Right lobe of liver (tissue), 6 donors: ENCODE results near the gene ASAP2. TPM values are rescaled to one million over a fixed set of nuclear protein-coding genes. Genes with fewer than 3 reads are reported as not detected.

Experiments used
- ATAC-seq, 4 donors: fragments of 200-7000 bp; cut with Tn5 transposase; one replicate each; pipeline ENCODE4 v1.9.1; 2020; ENCODE audit warnings: mild to moderate bottlenecking in 4 of 4, moderate library complexity in 4 of 4
- DNase-seq, 3 donors: peaks; one replicate each; pipeline ENCODE4 v3.0.0-alpha.2; 2020
- H3K27ac ChIP-seq, 3 donors: fragments of 200-600 bp; one replicate each; pipeline ENCODE4 v1.8.0; 2022
- H3K27me3 ChIP-seq, 2 donors: fragments of 200-600 bp; one replicate each; pipeline ENCODE4 v1.8.0; 2022
- H3K36me3 ChIP-seq, 4 donors: fragments of 200-600 bp; sonication (generic) in 1 of 4; one replicate each; pipeline versions ENCODE4 v1.5.1 to v1.8.0; 2017 to 2022; ENCODE audit warnings: control low read depth in 1 of 4
- H3K4me1 ChIP-seq, 4 donors: fragments of 200-600 bp; sonication (generic) in 1 of 4; one replicate each; pipeline versions ENCODE4 v1.5.1 to v1.8.0; 2017 to 2022; ENCODE audit warnings: control low read depth in 1 of 4
- H3K4me3 ChIP-seq, 3 donors: fragments of 200-600 bp; one replicate each; pipeline ENCODE4 v1.8.0; 2022
- H3K9me3 ChIP-seq, 4 donors: fragments of 200-600 bp; sonication (generic) in 1 of 4; one replicate each; pipeline versions ENCODE4 v1.5.1 to v1.8.0; 2017 to 2022; ENCODE audit warnings: control low read depth in 1 of 4
- POLR2A ChIP-seq: fragments of 450-650 bp; IDR thresholded peaks from one replicate; pipeline ENCODE4 v1.6.1; 2017; ENCODE audit warnings: antibody characterized with exemption, mild to moderate bottlenecking
- WGBS: methylation state at CpG from one replicate; pipeline ENCODE4 v1.1.6; 2018; ENCODE audit warnings: low coverage, low lambda C conversion rate; ENCODE audit not compliant: insufficient coverage; ENCODE audit errors: missing lambda C conversion rate; 5-methylcytosine and 5-hydroxymethylcytosine counted together
- intact Hi-C, 2 donors: fragments of 100-400 bp; cut with DNase I; formaldehyde crosslinking; loops; one replicate each; pipeline versions ENCODE4 v1.11.2 to v1.14.1; 2022
- total RNA-seq, 6 experiments: library from RNA; depleted of rRNA in 2 of 6; stranded (reverse); fragments of >200 nt in 2 of 6; fragmentation: NEBNext Ultra II Directional in 3 of 6; extraction: Animal tissue kit (Norgen Biotek cat#: 25700) in 3 of 6; gene quantifications; one replicate each; pipeline versions ENCODE4 v1.1.0 to v1.2.4, GENCODE V29; 2016 to 2023
- TF ChIP-seq, protein P1 (sequence below), 4 donors: fragments of 200-600 bp in 3 of 4; fragments of 450-650 bp in 1 of 4; IDR thresholded peaks; one replicate each; pipeline versions ENCODE4 v1.5.1 to v1.8.0; 2016 to 2022; ENCODE audit warnings: antibody characterized with exemption in 4 of 4, mild to moderate bottlenecking in 2 of 4
- donor health status: DM: no; HTN: yes; CAD: no.
- donor health status: DM: no; HTN: no; CAD: no.
- donor health status: DM: no; HTN: no; CAD: no.
- donor health status: DM: no; HTN: yes; CAD: no.
- donor health status: DM: no; HTN: yes; CAD: no.

Gene ASAP2
- total RNA-seq, 6 experiments from 2014 or later, result 2.4 to 5.2 (median 3.9) TPM

GRCh38 chr2:9441556-9441955, 234.9 kb downstream of the ASAP2 start:
- H3K27me3 ChIP-seq, result no peaks in the 10 kb centered on the region
- H3K27ac ChIP-seq, result no peak overlapping the region
- H3K9me3 ChIP-seq, result no peaks in the 10 kb centered on the region
- TF ChIP-seq, protein P1, sequence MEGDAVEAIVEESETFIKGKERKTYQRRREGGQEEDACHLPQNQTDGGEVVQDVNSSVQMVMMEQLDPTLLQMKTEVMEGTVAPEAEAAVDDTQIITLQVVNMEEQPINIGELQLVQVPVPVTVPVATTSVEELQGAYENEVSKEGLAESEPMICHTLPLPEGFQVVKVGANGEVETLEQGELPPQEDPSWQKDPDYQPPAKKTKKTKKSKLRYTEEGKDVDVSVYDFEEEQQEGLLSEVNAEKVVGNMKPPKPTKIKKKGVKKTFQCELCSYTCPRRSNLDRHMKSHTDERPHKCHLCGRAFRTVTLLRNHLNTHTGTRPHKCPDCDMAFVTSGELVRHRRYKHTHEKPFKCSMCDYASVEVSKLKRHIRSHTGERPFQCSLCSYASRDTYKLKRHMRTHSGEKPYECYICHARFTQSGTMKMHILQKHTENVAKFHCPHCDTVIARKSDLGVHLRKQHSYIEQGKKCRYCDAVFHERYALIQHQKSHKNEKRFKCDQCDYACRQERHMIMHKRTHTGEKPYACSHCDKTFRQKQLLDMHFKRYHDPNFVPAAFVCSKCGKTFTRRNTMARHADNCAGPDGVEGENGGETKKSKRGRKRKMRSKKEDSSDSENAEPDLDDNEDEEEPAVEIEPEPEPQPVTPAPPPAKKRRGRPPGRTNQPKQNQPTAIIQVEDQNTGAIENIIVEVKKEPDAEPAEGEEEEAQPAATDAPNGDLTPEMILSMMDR (IDR thresholded peaks at IDR 0.05), result no peak
- TF ChIP-seq POLR2A, result no peak
- H3K4me1 ChIP-seq, result no peaks in the 10 kb centered on the region
- DNase-seq (no peak), ATAC-seq (no peak)
- intact Hi-C loops, result no loop called here
- peaks cover 0 to 84% (median 17%) of the 10 kb centered on the region in 4 donors for H3K36me3 ChIP-seq
- 52% methylated on average over 3 of the region's 3 CpGs for WGBS
- no peak overlapping the region for H3K4me3 ChIP-seq

GRCh38 chr2:9443526-9443925, 236.9 kb downstream of the ASAP2 start:
- peaks cover 0 to 66% (median 14%) of the 10 kb centered on the region in 4 donors for H3K36me3 ChIP-seq
- TF ChIP-seq POLR2A, result no peak
- TF ChIP-seq, protein P1 (IDR thresholded peaks at IDR 0.05), result no peak
- 79% methylated on average over 4 of the region's 5 CpGs for WGBS
- no peak overlapping the region for H3K27ac ChIP-seq
- no peaks in the 10 kb centered on the region for H3K9me3 ChIP-seq
- H3K4me1 ChIP-seq, result no peaks in the 10 kb centered on the region
- H3K27me3 ChIP-seq, result no peaks in the 10 kb centered on the region
- DNase-seq (no peak), ATAC-seq (no peak)
- intact Hi-C loops, result no loop called here
- H3K4me3 ChIP-seq, result no peak overlapping the region

DNA sequence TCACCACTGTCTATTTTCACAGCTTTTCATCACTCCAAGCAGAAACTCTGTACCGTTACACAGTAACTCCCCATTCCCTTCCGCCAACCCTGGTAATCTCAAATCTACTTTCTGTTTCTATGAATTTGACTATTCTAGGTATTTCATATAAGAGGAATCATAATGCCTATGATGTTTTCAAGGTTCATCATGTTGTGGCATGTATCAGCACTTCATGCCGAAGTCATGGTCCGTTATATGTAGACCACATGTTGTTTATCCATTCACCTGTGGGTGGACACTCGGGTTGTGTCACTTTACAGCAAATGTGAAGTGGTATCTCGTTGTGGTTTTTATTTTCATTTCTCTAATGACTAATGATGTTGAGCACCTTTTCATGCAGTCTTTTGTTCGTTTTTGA, 238.5 kb downstream of the ASAP2 start:
- Histone ChIP-seq H3K36me3 (peaks cover 0 to 66% (median 18%) of the 10 kb centered on the region in 4 donors), H3K4me1 (no peaks in the 10 kb centered on the region), H3K9me3 (no peaks in the 10 kb centered on the region), H3K4me3 (no peak overlapping the region), H3K27me3 (no peaks in the 10 kb centered on the region), H3K27ac (no peak overlapping the region)
- no peak for ATAC-seq
- no peak for DNase-seq
- TF ChIP-seq POLR2A, result no peak
- TF ChIP-seq, protein P1 (IDR thresholded peaks at IDR 0.05), result no peak
- intact Hi-C loops, result no loop called here
- WGBS, result 72% methylated on average over 7 of the region's 7 CpGs

DNA sequence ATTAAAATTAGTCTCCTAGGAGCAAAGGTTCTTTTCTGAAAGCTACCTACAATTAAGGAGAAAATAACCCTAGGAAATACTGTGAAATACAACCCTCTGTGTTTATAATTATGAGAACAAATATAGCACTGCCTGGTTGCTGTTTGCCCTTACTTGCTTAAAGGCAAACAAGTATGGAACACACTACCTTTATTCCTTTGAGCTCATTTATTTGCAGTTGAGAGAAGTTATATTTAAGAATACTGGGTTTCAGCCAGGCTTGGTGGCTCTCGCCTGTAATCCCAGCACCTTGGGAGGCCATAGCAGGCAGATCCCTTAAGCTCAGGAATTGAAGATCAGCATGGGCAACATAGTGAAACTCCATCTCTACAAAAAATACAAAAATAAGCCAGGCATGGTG, 244.6 kb downstream of the ASAP2 start:
- intact Hi-C loops, result no loop called here
- Histone ChIP-seq H3K27ac (no peak overlapping the region), H3K27me3 (no peaks in the 10 kb centered on the region), H3K4me1 (no peaks in the 10 kb centered on the region), H3K9me3 (no peaks in the 10 kb centered on the region), H3K4me3 (no peak overlapping the region), H3K36me3 (peaks cover 0 to 31% (median 17%) of the 10 kb centered on the region in 4 donors)
- 100% methylated on average over 1 of the region's 1 CpG for WGBS
- ATAC-seq (no peak), DNase-seq (no peak)
- TF ChIP-seq POLR2A, result no peak
- TF ChIP-seq, protein P1 (IDR thresholded peaks at IDR 0.05), result no peak

Other genes with a start within 250 kb of the ASAP2 start
- gene MBOAT2, start 203.1 kb upstream of the ASAP2 start, total RNA-seq, result 1 to 10 TPM in 4 of 6 experiments, under 1 TPM in 2; 0.50 to 1.9 (median 1.5) TPM
- gene ITGB1BP1, start 216.7 kb downstream of the ASAP2 start, total RNA-seq, result 10 to 100 TPM in 5 of 6 experiments, 1 to 10 TPM in 1; 9.6 to 28.5 (median 20.8) TPM
- 10 to 100 TPM; 10.6 to 21.2 (median 11.7) TPM for gene CPSF3, start 216.8 kb downstream of the ASAP2 start, total RNA-seq